GM23248 (cell line): Measurements from ENCODE around the gene TEX53. TPM values are rescaled to one million over a fixed set of nuclear protein-coding genes. Genes with fewer than 3 reads are reported as not detected.

ENCODE experiments used
- DNase-seq: peaks from one replicate; pipeline ENCODE4 v3.0.0-alpha.2; 2015
- H2AFZ ChIP-seq: fragments of 200-600 bp; sonication (generic); 2 replicates; pipeline ENCODE4 v1.6.1; 2016; ENCODE audit warnings: antibody characterized with exemption
- H3F3A ChIP-seq: fragments of 200-600 bp; sonication (generic); 2 replicates; pipeline ENCODE4 v1.6.1; 2016; ENCODE audit warnings: mild to moderate bottlenecking, antibody characterized with exemption, mixed run types; ENCODE audit not compliant: insufficient read depth
- H3K27ac ChIP-seq: fragments of 200-600 bp; sonication (generic); 2 replicates; pipeline ENCODE4 v1.5.1; 2016; ENCODE audit warnings: mild to moderate bottlenecking
- H3K27me3 ChIP-seq: fragments of 200-600 bp; sonication (generic); replicated peaks from 2 replicates; pipeline ENCODE4 v1.6.1; 2016; ENCODE audit warnings: mild to moderate bottlenecking; ENCODE audit not compliant: insufficient read depth
- H3K36me3 ChIP-seq: fragments of 200-600 bp; sonication (generic); 2 replicates; pipeline ENCODE4 v1.6.1; 2016; ENCODE audit warnings: low read depth, mild to moderate bottlenecking
- H3K4me1 ChIP-seq: fragments of 200-600 bp; sonication (generic); 2 replicates; pipeline ENCODE4 v1.6.1; 2016; ENCODE audit warnings: mild to moderate bottlenecking; ENCODE audit not compliant: insufficient read depth
- H3K4me2 ChIP-seq: fragments of 200-600 bp; sonication (generic); one replicate; pipeline ENCODE4 v1.6.1; 2016; ENCODE audit warnings: mild to moderate bottlenecking; ENCODE audit not compliant: unreplicated experiment
- H3K4me3 ChIP-seq: fragments of 200-600 bp; sonication (generic); 2 replicates; pipeline ENCODE4 v1.5.1; 2016; ENCODE audit warnings: mild to moderate bottlenecking
- H3K79me2 ChIP-seq: fragments of 200-600 bp; sonication (generic); 2 replicates; pipeline ENCODE4 v1.6.1; 2016; ENCODE audit warnings: mild to moderate bottlenecking; ENCODE audit not compliant: insufficient read depth
- H3K9ac ChIP-seq: fragments of 200-600 bp; sonication (generic); 2 replicates; pipeline ENCODE4 v1.6.1; 2016; ENCODE audit warnings: mild to moderate bottlenecking
- H3K9me2 ChIP-seq: fragments of 200-600 bp; sonication (generic); 2 replicates; pipeline ENCODE4 v1.6.1; 2016; ENCODE audit warnings: mixed run types, mild to moderate bottlenecking, moderate library complexity; ENCODE audit not compliant: insufficient read depth
- H3K9me3 ChIP-seq: fragments of 200-600 bp; sonication (generic); one replicate; pipeline ENCODE4 v1.6.1; 2017; ENCODE audit warnings: low read depth
- H4K20me1 ChIP-seq: fragments of 200-600 bp; sonication (generic); 2 replicates; pipeline ENCODE4 v1.6.0; 2016; ENCODE audit not compliant: insufficient read depth
- EZH2 ChIP-seq: fragments of 200-600 bp; sonication (generic); IDR thresholded peaks from 2 replicates; pipeline ENCODE4 v1.6.1; 2018; ENCODE audit warnings: antibody characterized with exemption, mild to moderate bottlenecking; ENCODE audit not compliant: insufficient read depth, poor library complexity, severe bottlenecking
- EZH2phosphoT487 ChIP-seq: fragments of 200-600 bp; sonication (generic); IDR thresholded peaks from 2 replicates; pipeline ENCODE4 v1.6.1; 2018; ENCODE audit warnings: antibody characterized with exemption, moderate library complexity, mild to moderate bottlenecking, low read depth; ENCODE audit not compliant: insufficient read depth
- WGBS, 2 experiments: methylation state at CpG; one replicate each; pipeline ENCODE4 v1.1.6; 2015 to 2017; ENCODE audit warnings: low lambda C conversion rate in 2 of 2, low coverage in 1 of 2; ENCODE audit errors: missing lambda C conversion rate in 2 of 2; 5-methylcytosine and 5-hydroxymethylcytosine counted together
- in situ Hi-C: fragments of 300-500 bp; cut with MboI; formaldehyde crosslinking; loops from 2 replicates; pipeline ENCODE4 v1.15.0; 2020
- polyA plus RNA-seq: library from polyadenylated mRNA; unstranded; fragments of >200 nt; fragmentation: Nextera tagmentation; extraction: Ambion mirVana; gene quantifications from 2 replicates; pipeline ENCODE4 v1.2.1, GENCODE V29; 2016
- total RNA-seq: library from RNA; depleted of rRNA; stranded (reverse); fragments of >200 nt; shearing (Covaris generic); gene quantifications from 2 replicates; pipeline ENCODE4 v1.2.3, GENCODE V29; 2014

TEX53 gene
- total and polyA plus RNA-seq, 2 experiments from 2014 or later: not detected

GRCh38 chr9:114621975-114622609 lies 35.5 kb downstream of the TEX53 start:
- H2AFZ ChIP-seq: no peak overlapping the region
- TF ChIP-seq EZH2phosphoT487: no peak
- H3K4me1 ChIP-seq: peaks cover 11% of the 10 kb centered on the region
- no peaks in the 10 kb centered on the region for H3K79me2 ChIP-seq
- in situ Hi-C loops: no loop called here
- no peak overlapping the region for H3K9ac ChIP-seq
- 0 out of 2 replicates have a peak, but pooled peaks cover 4% of the 10 kb centered on the region for H4K20me1 ChIP-seq
- H3K36me3 ChIP-seq: no peaks in the 10 kb centered on the region; the same call in 1 of the 2 replicates
- no peaks in the 10 kb centered on the region for H3K9me3 ChIP-seq
- peak overlapping the region; percentile 54 for H3K4me2 ChIP-seq
- peak; percentile 89 for DNase-seq
- H3K4me3 ChIP-seq: no peak overlapping the region
- WGBS, 2 experiments: 6 to 14% methylated on average over 2 of the region's 2 CpGs
- peaks cover 15% of the 10 kb centered on the region for H3F3A ChIP-seq
- H3K9me2 ChIP-seq: no peaks in the 10 kb centered on the region
- no peaks in the 10 kb centered on the region for H3K27me3 ChIP-seq
- H3K27ac ChIP-seq: 0 out of 2 replicates have a peak overlapping the region, but pooled peaks have one; percentile 19

- Histone ChIP-seq H3K36me3 (no peaks in the 10 kb centered on the region), H4K20me1 (0 out of 2 replicates have a peak, but pooled peaks cover 4% of the 10 kb centered on the region), H3F3A (peaks cover 15% of the 10 kb centered on the region), H3K4me3 (no peak overlapping the region), H2AFZ (no peak overlapping the region), H3K4me1 (peaks cover 11% of the 10 kb centered on the region), H3K27ac (0 out of 2 replicates have a peak overlapping the region, but pooled peaks have one; percentile 19), H3K4me2 (no peak overlapping the region), H3K9ac (no peak overlapping the region), H3K27me3 (no peaks in the 10 kb centered on the region), H3K79me2 (no peaks in the 10 kb centered on the region), H3K9me2 (no peaks in the 10 kb centered on the region), H3K9me3 (no peaks in the 10 kb centered on the region)
- TF ChIP-seq EZH2 (no peak), EZH2phosphoT487 (no peak)
- 67 to 68% methylated on average over 7 of the region's 7 CpGs for WGBS, 2 experiments
- DNase-seq: no peak
- in situ Hi-C loops: no loop called here
Observed at GRCh38 chr9:114621561-114621960, 36.0 kb downstream of the TEX53 start.

- Histone ChIP-seq H3K27ac (no peak overlapping the region), H4K20me1 (0 out of 2 replicates have a peak, but pooled peaks cover 4% of the 10 kb centered on the region), H3K9ac (no peak overlapping the region), H3K4me3 (no peak overlapping the region), H3K4me1 (peaks cover 11% of the 10 kb centered on the region), H3K9me3 (no peaks in the 10 kb centered on the region), H3K27me3 (no peaks in the 10 kb centered on the region), H3K79me2 (peaks cover 8% of the 10 kb centered on the region; the same call in 1 of the 2 replicates), H3K4me2 (no peak overlapping the region), H3K9me2 (no peaks in the 10 kb centered on the region), H2AFZ (no peak overlapping the region), H3K36me3 (no peaks in the 10 kb centered on the region), H3F3A (peaks cover 15% of the 10 kb centered on the region)
- TF ChIP-seq EZH2phosphoT487: no peak
- TF ChIP-seq EZH2: no peak
- WGBS, 2 experiments: 95% methylated on average over 13 of the region's 13 CpGs
- no peak for DNase-seq
- in situ Hi-C loops: no loop called here
Observed at GRCh38 chr9:114619191-114619761, 38.3 kb downstream of the TEX53 start.

- Histone ChIP-seq H3K4me3 (no peak overlapping the region), H3K9ac (no peak overlapping the region), H3K36me3 (no peaks in the 10 kb centered on the region), H3K27ac (no peak overlapping the region), H3K9me3 (no peaks in the 10 kb centered on the region), H3K4me1 (peaks cover 12% of the 10 kb centered on the region), H2AFZ (no peak overlapping the region), H3F3A (peaks cover 10% of the 10 kb centered on the region), H4K20me1 (no peaks in the 10 kb centered on the region), H3K79me2 (peaks cover 18% of the 10 kb centered on the region; the same call in 1 of the 2 replicates), H3K4me2 (no peak overlapping the region), H3K9me2 (no peaks in the 10 kb centered on the region), H3K27me3 (no peaks in the 10 kb centered on the region)
- TF ChIP-seq EZH2 (no peak), EZH2phosphoT487 (no peak)
- 64 to 73% methylated on average over 4 of the region's 4 CpGs for WGBS, 2 experiments
- in situ Hi-C loops: no loop called here
- no peak for DNase-seq
Observed at GRCh38 chr9:114616684-114617520, 40.7 kb downstream of the TEX53 start.
